HG03280 (cell line): Measurements from ENCODE around the gene MYL11.
A peak's percentile ranks its signal among the peaks of the same experiment; 100 is the strongest.
"Not testable (repeated sequence)": the region's sequence is repeated elsewhere in the genome, so short reads cannot be mapped to it uniquely, and the experiment has no call there.

Experiments used
- ATAC-seq: cut with Tn5 transposase; IDR thresholded peaks from one replicate; pipeline ENCODE4 v1.9.1; 2021; ENCODE audit warnings: mild to moderate bottlenecking, moderate library complexity; ENCODE audit not compliant: unreplicated experiment

The MYL11 gene

DNA sequence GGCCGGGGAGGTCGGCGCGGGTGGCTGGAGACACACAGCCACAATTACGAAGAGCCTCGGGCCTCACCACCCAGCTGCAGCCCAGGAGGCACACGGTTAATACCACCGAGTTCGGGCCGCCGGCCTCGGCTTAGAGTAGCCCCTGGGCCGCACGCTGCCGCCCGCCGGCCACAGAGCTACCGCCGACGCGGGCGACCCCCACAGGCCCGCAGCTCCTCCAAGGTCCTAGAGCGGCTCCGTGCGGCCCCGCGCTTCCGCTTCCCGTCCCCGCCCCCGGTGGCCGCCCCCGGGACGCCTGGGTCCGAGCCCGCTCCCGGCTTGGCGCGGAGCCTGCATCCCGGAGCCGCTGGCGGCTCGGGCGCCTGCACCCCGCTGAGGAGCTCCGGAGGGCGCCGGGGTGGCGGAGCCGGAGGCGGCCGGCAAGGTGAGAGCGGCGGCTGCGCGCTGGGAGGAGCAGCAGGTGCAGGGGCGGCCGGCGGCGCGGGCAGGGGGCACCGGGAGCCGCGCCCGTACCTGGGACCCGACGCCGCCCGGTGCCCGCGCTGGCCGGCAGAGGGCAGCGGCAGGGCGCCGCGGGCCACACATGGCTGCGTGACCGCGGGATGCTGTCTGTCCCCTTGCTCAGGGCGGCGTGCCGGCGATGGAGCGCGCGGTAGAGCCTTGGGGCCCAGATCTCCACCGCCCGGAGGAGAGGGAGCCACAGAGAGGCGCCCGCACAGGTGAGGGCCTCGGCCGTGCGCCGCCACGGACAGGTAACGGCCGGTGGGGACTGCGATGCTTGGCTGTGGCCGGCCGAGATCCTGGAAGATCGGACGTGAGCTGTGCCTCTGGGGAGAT is 20.8 kb downstream of the MYL11 start, which contains the start of gene ZNF48:
TSS of gene ZNF48 (plus strand) at position 266 of the 837 bp plus-strand sequence. CDS start at position 641, 375 bp downstream.
- peak; percentile 61 for ATAC-seq

DNA sequence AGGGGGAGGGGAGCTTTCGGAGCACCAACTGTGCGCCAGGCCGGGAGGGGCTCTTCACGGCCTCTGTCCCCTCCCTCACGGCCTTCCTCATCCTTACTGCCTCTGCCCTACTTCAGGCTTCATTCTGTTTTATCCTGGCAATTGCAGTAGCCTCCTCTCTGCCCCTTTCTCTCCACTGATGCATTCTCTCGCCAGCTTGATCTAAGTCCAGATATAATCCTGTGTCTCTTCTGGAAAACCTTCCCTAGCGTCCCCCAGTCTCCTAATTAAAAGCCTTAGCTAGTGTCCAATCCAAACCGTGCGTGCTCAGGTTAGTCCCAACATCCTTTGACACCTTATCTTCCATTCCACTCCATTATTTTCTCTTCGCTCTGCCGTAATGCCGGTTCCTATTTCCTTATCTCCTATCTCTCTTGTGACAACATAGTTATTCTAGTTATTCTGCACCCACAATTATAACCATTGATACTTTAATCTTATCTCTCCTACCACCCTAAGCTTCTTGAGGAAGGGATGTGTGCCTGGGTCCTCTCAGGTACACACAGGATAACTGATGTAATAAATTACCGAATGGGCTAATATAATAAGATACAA is 21.5 kb downstream of the MYL11 start:
- no peak for ATAC-seq

DNA sequence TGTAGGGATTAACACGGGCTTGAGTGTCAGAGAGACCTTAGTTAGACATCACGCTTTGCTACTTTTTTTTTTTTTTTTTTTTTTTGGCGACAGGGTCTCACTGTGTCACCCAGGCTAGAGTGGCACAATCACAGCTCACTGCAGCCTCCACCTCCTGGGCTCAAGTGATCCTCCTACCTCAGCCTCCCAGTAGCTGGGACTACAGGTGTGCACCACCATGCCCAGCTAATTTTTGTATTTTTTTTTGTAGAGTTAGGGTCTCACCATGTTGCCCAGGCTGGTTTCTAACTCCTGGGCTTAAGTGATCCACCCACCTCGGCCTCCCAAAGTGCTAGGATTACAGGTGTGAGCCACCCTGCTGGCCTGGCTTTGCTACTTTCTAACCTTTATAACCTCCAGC is 22.0 kb downstream of the MYL11 start:
- not testable (repeated sequence) for ATAC-seq

DNA sequence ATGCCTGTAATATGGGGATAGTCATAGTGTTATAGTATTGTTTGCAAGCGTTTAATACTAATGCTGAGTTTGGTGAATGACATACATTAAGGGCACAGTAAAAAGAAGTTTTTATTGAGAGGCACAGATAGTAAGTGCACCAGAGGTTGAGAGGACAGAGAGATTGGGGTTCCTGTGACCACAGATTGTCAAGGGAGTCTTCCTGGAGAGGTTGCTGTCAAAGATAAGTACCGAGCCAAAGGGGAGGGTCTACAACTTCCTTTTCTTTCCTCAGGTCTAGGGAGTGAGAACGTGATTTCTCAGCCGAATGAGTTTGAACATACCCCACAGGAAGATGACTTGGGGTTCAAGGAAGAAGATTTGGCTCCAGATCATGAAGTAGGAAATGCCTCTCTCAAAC is 22.5 kb downstream of the MYL11 start:
- ATAC-seq, result no peak

DNA sequence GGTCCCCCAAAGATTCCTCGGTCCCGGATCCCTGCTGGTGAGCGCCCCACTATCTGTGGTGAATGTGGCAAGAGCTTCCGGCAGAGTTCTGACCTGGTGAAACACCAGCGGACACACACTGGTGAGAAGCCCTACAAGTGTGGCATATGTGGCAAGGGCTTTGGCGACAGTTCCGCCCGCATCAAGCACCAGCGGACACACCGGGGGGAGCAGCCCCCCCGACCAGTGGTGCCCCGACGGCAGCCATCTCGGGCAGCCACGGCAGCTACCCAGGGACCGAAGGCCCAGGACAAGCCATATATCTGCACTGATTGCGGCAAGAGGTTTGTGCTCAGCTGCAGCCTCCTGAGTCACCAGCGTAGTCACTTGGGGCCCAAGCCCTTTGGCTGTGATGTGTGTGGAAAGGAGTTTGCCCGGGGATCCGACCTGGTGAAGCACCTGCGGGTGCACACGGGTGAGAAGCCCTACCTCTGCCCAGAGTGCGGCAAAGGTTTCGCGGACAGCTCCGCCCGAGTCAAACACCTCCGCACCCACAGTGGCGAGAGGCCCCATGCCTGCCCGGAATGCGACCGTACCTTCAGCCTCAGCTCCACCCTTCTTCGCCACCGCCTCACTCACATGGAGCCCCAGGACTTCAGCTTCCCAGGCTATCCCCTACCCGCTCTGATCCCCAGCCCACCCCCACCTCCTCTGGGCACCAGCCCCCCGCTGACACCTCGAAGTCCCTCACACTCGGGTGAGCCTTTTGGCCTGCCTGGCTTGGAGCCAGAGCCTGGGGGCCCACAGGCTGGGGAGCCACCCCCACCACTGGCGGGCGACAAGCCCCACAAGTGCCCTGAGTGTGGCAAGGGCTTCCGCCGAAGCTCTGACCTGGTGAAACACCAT is 23.4 kb downstream of the MYL11 start:
- ATAC-seq, result no peak

DNA sequence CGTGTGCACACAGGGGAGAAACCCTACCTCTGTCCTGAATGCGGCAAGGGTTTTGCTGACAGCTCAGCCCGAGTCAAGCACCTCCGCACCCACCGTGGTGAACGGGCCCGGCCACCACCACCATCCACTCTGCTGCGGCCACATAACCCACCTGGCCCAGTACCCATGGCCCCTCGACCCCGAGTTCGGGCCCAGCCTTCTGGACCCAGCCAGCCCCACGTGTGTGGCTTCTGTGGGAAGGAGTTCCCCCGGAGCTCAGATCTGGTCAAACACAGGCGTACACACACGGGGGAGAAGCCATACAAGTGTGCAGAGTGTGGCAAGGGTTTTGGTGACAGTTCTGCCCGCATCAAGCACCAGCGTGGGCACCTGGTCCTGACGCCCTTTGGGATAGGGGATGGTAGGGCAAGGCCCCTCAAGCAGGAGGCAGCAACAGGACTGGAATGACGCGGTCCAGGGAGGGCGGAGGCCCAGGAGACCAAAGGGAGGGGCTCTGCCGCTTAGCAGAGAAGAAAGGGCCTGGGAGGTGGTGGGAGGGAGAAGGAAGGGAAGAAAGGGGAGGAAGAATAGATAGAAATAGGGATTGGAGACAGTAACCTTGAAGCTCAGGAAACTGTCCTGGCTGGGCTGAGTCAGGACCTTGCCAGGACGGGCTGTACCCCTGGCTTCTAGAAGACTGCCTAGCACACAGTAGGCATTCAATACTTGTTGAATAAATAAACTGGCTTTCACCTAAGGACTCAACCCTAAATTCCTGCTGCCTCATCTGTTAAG is 24.2 kb downstream of the MYL11 start:
- no peak for ATAC-seq

DNA sequence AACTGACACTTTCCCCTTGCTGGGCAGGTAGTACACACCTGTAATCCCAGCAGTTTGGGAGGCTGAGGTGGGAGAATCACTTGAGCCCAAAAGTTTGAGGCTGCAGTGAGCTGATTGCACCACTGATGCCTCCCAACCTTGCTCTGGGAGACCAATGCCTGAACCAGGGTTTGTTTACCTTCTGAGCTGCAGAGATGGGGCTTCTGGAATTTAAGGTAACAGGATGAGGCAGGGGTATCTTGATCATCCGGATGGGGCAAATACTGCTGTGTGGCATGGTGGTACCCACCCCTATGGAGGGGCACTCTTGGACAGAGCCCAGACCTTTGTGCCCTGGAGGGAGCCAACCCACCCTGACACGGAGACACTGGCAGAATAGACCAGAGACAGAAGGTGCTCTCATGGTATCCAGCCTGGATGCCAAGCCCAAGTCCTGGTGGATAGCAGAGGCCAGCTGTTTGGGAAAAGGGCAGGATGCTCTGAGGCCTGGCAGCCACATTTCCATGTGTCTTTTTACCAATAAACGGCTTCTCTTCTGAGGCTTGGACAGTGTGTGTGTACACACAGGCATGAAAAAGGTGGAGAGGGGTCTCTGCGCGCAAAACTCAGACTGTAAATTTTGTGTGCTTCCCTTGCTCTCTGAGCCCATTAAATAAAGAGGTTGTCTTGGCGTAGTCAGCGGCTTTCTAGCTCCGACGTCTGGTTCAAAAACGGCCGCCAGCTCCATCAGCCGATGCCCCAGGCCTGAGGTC is 25.0 kb downstream of the MYL11 start:
- no peak for ATAC-seq

DNA sequence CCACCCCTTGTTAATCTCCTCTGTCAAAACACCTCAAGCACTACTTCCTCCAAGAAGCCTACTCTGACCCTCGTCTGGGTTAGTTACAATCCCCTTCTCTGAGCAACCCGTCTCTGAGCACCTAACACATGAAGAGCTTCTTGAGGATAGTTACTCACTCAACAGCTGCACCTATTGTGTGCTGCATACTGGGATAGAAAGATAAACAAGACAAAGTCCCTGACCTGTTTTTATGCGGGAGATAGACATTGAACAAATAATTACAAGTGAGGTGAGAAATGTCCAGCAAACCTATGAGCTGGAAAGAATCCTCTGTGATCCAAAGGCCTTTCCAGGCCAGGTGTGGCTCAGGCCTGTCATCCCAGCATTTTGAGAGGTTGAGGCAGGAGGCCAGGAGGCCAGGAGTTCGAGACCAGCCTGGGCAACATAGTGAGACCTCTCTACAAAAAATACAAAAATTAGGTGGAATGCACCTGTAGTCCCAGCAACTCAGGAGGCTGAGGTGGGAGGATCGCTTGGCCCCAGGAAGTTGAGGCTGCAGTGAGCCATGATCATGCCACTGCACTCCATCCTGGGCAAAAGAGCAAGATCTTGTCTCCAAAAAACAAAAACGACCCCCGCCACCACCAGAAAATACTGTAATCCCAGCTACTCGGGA is 27.3 kb downstream of the MYL11 start:
- ATAC-seq, result no peak

DNA sequence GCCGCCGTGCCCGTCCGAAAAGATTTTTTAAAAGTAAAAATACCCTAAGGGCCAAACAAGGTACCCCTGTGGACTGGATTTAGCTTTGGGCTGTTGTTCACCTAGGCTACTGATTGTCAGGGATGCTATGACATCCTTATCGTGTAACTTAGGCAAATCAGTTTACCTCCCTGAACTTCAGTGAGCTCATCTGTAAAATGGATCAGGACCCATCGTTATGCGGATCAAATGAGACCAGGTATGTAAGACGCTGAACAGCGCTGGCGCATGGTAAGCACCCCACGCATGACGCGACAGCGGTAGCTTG is 32.1 kb downstream of the MYL11 start:
- no peak for ATAC-seq

DNA sequence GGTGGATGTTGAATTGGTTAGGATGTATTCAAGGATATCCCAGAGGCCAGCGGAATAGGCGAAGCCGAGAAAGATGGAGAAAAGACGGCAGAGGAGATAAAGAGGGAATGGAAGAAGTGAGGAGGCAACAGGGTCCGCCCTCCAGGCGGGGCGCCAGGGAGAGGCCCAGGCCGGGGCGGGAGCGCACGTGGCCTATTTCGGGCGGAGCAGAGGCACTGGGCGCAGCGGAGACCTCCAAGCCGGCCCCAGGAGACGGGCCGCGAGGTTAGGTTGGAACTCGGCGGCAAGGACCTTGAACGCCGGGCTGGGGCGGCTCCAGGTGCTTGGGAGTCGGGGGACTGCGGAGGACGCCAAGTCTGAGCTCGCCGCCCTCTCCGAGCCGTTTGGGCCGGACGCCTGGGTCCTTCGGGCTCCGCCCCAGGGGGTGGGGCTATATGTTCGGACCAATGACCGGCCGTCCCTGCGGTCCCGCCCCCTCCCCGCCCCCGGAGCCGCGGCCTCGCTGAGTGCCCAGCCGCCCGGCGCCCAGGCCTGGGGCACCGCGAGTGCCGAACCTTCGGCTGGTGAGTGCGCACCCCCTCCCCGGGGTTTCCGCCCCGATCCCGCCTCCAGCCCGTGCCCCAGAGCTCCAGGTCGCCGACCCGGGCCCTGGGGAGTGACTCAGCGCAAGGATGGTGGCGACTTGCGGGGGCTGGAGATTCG is 32.7 kb downstream of the MYL11 start, which contains the start of gene ZNF771:
TSS of gene ZNF771 (plus strand) at position 505 of the 702 bp plus-strand sequence. CDS start 448 bp downstream, outside the sequence.
- peak; percentile 79 for ATAC-seq

DNA sequence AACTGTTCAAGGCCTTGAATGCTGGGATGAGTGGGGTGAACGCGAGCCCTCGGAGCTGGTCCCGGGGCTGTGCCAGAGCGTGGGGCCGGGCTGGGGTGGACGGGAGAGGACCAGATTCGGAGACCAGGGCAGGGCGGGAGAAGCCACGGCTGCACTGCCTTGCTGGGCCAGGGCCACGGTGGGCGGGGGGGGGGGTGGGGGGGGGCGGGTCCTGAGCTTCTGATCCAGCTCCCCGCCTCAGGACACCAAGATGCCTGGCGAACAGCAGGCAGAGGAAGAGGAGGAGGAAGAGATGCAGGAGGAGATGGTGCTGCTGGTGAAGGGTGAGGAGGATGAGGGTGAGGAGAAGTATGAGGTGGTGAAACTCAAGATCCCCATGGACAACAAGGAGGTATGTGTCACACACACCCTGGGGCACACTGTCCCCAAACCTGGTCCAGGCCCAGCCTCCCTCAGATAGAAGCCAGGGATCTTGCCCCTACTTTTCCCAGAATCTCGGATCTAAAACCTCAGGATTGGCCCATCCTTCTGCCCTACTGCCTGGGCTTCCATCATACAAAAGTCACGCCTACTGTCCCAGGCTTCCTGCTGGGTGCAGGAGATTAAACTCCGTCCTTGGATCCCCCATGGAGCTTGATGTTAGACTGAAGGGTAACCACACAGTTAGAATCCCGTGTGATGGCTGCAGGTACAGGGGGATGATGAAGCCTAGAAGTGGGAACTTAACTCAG is 33.4 kb downstream of the MYL11 start:
- ATAC-seq, result no peak

DNA sequence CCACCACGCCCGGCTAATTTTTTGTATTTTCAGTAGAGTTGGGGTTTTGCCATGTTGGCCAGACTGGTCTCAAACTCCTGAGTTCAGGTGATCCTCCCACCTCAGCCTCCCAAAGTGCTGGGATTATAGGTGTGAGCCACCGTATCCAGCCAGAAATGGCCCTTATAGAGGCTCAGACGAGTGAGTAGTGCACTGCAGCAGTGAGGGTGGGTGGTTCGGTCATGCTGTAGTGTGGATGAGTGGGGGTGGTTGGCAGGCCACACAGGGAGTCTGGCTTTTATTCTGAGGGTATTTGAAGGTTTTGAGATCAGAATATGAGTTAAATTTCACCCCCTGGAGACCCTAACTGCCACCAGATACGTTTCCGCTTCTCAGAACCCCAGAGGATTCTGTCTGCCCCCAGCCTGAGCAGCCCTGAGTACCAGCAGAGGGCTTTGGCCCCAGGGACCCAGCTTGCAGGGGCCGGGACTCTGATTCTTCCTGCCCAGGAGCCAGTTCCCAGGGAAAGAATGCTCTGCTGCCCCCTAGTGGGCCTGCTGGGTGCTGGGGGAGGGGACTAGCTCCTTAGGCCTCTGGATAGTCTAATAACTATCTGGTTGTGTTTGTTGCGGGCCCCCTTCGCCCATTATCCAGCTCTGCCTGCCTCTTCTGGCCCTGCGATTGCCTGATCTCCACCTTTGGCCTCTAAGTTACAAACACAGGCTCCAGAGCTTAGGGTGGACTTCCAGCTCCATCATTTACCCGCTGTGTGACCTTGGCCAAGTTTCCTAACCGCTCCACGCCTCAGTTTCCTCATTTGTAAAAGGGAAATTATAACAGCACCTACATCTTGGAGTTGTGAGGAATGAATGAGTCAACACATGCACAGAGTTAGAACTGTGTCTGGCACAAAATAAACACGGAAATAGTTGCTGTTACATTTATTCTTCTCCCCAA is 34.8 kb downstream of the MYL11 start:
- peak; percentile 41 for ATAC-seq

DNA sequence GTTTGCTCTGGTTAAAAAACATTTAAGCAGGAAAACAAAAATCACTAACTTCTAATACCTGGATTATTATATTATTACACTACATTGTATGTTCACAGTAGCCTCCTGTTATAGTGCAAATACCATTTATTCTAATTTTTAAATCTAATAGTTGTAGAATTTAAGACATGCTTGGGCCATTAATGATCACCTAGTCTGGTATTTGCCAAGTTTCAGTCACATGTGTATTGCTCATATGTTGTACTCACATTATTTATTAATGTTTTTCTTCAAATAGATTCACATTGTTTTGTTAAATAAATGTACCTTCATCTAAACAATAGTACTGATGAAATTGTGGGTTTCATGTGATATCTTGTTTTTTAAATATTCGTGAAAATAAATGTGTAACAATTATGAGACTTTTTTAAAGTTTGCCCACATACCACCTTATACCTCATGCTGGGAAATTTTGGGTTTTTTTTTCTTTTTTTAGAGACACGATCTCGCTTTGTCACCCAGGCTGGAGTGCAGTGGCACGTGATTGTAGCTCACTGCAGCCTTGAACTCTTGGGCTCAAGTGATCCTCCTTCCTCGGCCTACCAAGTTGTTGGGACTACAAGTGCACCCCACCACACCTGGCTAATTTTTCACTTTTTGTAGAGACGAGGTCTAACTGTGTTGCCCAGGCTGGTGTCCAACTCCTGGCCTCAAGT is 38.7 kb downstream of the MYL11 start:
- ATAC-seq, result no peak

DNA sequence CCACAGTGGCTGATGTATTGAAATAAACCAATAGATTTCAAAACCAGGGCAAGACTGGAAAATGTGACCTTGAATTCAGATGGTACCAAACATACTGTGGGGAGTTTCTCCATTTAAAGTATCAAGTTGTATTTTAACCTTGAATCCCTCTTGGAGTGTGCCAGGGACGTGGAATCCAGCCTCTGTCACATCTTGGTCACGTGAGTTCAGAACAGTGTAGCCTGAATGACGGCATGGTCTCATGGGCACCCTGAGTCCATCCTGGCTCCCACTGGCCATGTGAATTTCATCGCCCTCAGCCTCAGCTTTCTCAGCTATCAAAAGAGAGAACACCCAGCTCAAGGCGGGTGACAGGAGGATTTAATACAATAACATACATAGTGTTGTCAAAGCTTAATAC is 39.6 kb downstream of the MYL11 start:
- no peak for ATAC-seq

DNA sequence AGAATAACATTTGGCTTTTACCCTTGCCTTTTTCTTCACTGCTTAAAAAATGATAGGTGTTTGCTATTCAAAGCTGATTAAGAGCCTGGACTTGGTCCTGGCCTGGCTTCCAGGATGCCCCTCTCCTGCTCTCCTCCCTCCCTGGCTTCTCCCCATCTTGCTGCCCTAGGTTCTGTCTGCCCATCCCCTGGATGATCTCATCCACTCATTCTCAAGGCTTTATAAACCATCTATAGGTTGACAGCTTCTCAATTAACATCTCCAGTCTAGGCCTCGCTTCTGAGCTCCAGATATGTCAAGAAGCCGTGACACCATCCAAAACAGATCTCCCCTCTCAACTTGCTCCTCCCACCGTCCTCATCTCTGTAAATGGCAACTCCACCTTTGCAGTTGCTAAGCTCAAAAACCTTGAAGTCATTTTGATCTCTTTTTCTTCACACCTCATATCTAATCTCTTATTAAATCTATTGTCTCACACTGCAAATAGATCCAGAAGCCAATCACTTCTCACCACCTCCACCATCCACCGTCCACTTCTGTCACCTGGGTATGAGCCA is 41.5 kb downstream of the MYL11 start:
- no peak for ATAC-seq
